Lung (tissue), 12 donors: Measurements from ENCODE around the gene PLCH1. TPM values are rescaled to one million over a fixed set of nuclear protein-coding genes. Genes with fewer than 3 reads are reported as not detected.

Experiments
- ATAC-seq: fragments of 200-7000 bp; cut with Tn5 transposase; one replicate; pipeline ENCODE4 v1.9.1; 2020; ENCODE audit warnings: moderate number of reproducible peaks; ENCODE audit not compliant: insufficient read depth, low FRiP score
- DNase-seq, 3 donors: peaks; one replicate each; pipeline ENCODE4 v3.0.0-alpha.2; 2013 to 2017
- H3K27ac ChIP-seq, 2 donors: one replicate each; pipeline ENCODE4 v1.5.1; 2013; ENCODE audit warnings: mild to moderate bottlenecking in 2 of 2, moderate library complexity in 2 of 2, control low read depth in 1 of 2, inconsistent platforms in 1 of 2, low read depth in 1 of 2, low read length in 1 of 2
- H3K27me3 ChIP-seq, 3 donors: one replicate each; pipeline ENCODE4 v1.5.1; 2013; ENCODE audit warnings: low read length in 2 of 3; ENCODE audit not compliant: control insufficient read depth in 3 of 3, insufficient read depth in 3 of 3
- H3K36me3 ChIP-seq, 4 donors: one replicate each; pipeline ENCODE4 v1.5.1; 2013; ENCODE audit warnings: low read length in 4 of 4, mild to moderate bottlenecking in 1 of 4, moderate library complexity in 1 of 4; ENCODE audit not compliant: control insufficient read depth in 4 of 4, insufficient read depth in 4 of 4
- H3K4me1 ChIP-seq, 5 donors: one replicate each; pipeline ENCODE4 v1.5.1; 2013; ENCODE audit warnings: low read length in 5 of 5, mild to moderate bottlenecking in 2 of 5, moderate library complexity in 1 of 5; ENCODE audit not compliant: control insufficient read depth in 5 of 5, insufficient read depth in 5 of 5
- H3K4me3 ChIP-seq: one replicate; pipeline ENCODE4 v1.5.1; 2013; ENCODE audit warnings: mild to moderate bottlenecking, control low read depth, moderate library complexity
- H3K9ac ChIP-seq, 2 donors: one replicate each; pipeline ENCODE4 v1.5.1; 2013; ENCODE audit warnings: low read length in 2 of 2, control low read depth in 1 of 2; ENCODE audit not compliant: insufficient read depth in 1 of 2
- H3K9me3 ChIP-seq, 4 donors: one replicate each; pipeline ENCODE4 v1.5.1; 2013; ENCODE audit warnings: low read length in 3 of 4, mild to moderate bottlenecking in 1 of 4, moderate library complexity in 1 of 4; ENCODE audit not compliant: control insufficient read depth in 4 of 4, insufficient read depth in 3 of 4
- WGBS, 2 donors: extraction: QIAGEN DNeasy Blood & Tissue Kit; methylation state at CpG; one replicate each; pipeline ENCODE4 v1.1.7; 2013; 5-methylcytosine and 5-hydroxymethylcytosine counted together
- polyA plus RNA-seq, 2 donors: library from polyadenylated mRNA; stranded (reverse); fragments of 200-250 nt; gene quantifications; one replicate each; pipeline ENCODE4 v1.2.1, GENCODE V29; 2013
- total RNA-seq, 2 donors: library from RNA; depleted of rRNA in 1 of 2; stranded (reverse); fragments of >200 nt in 1 of 2; gene quantifications; one replicate each; pipeline ENCODE4 v1.2.1, GENCODE V29; 2014 to 2021
- TF ChIP-seq, protein P1 (sequence below): IDR thresholded peaks from 2 replicates; pipeline ENCODE4 v1.5.1; 2012; ENCODE audit warnings: mild to moderate bottlenecking; ENCODE audit errors: control extremely low read depth, extremely low read depth
- donor health status: control.
- donor health status: control.
- donor health status: Bipolar disorder and iron deficiency.
- donor health status: healthy.
- donor health status: DM: yes; HTN: yes; CAD: no.

The PLCH1 gene
- total and polyA plus RNA-seq, 4 donors = 2.5 to 22.8 (median 9.1) TPM

DNA sequence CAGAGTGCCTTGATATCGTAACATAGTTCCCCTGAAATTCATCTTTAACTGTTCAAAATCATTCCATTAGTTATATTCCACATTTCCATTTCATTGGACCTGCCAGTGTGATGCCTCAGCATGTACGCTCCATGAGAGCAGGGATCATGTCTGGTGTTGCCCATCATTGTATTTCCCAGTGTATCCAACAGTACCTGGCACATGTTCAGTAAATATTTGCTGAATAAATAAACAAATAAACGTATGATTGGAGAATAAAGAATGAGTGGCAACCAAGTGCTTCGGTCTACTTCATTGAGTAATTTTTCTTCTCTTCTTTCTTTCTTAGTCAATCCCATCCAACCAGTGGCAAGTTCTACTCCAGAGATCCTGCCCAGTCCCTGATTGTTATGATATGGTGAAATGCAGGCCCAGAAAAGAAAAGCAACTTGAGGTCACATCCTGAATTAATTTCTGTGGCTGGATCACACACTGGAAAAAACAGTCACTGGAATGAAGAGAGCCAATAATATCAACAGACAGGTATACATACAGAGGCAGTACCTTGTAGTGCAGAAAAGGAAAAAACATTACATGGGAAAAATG, 101.2 kb downstream of the PLCH1 start:
- no peak overlapping the region for H3K27ac ChIP-seq
- H3K36me3 ChIP-seq = no peaks in the 10 kb centered on the region
- no peak overlapping the region for H3K9ac ChIP-seq
- no peaks in the 10 kb centered on the region for H3K9me3 ChIP-seq
- 83 to 89% methylated on average over 4 of the region's 4 CpGs for WGBS, 2 donors
- DNase-seq (no peak), ATAC-seq (no peak)
- H3K4me1 ChIP-seq = peaks cover 0 to 2% (median 0%) of the 10 kb centered on the region in 5 donors
- H3K4me3 ChIP-seq = no peak overlapping the region
- H3K27me3 ChIP-seq = no peaks in the 10 kb centered on the region
- TF ChIP-seq, protein P1, sequence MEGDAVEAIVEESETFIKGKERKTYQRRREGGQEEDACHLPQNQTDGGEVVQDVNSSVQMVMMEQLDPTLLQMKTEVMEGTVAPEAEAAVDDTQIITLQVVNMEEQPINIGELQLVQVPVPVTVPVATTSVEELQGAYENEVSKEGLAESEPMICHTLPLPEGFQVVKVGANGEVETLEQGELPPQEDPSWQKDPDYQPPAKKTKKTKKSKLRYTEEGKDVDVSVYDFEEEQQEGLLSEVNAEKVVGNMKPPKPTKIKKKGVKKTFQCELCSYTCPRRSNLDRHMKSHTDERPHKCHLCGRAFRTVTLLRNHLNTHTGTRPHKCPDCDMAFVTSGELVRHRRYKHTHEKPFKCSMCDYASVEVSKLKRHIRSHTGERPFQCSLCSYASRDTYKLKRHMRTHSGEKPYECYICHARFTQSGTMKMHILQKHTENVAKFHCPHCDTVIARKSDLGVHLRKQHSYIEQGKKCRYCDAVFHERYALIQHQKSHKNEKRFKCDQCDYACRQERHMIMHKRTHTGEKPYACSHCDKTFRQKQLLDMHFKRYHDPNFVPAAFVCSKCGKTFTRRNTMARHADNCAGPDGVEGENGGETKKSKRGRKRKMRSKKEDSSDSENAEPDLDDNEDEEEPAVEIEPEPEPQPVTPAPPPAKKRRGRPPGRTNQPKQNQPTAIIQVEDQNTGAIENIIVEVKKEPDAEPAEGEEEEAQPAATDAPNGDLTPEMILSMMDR = no peak

DNA sequence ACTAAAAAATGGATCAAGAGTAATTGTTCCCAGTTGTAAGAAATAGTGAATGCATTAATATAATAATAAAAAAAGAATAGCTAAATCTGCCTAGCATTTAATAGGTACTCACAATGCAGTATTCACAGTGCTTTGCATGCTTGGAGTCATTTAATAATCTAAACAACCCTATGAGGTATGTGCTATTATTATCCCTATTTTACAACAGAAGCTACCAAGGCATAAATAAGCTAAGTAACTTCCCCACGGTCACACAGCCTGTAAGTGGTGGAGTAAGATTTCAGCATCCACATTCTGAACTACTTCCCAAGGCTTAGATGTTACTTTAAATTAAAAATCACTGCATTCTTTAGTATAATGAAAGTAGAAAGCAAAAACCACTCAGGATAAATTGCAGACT, 102.9 kb downstream of the PLCH1 start:
- DNase-seq (no peak), ATAC-seq (no peak)
- Histone ChIP-seq H3K9me3 (no peaks in the 10 kb centered on the region), H3K9ac (no peak overlapping the region), H3K36me3 (no peaks in the 10 kb centered on the region), H3K4me1 (peaks cover 0 to 5% (median 2%) of the 10 kb centered on the region in 5 donors), H3K4me3 (no peak overlapping the region), H3K27ac (no peak overlapping the region), H3K27me3 (no peaks in the 10 kb centered on the region)
- 63 to 68% methylated on average over 1 of the region's 1 CpG for WGBS, 2 donors
- TF ChIP-seq, protein P1 = no peak

DNA sequence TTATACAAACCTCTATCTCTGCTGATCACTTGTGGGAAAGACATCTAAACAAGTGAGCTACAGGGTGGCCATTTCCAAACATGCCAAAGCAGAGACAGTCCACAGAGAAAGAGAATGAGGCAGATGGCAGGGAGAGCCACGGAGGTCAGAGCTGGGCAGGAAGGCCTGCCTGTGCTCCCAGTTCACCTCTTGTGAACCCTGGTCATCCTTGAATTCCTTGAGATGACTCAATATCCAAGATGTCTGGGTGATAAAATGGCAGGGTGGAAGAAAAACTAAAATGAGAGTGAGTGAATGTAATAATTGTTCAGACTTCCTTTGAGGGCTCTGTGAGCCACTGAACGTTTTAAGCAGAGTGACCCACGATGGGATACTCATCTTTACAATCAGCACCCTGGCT, 104.8 kb downstream of the PLCH1 start:
- Histone ChIP-seq H3K27me3 (no peaks in the 10 kb centered on the region), H3K27ac (no peak overlapping the region), H3K4me3 (no peak overlapping the region), H3K9me3 (no peaks in the 10 kb centered on the region), H3K9ac (no peak overlapping the region), H3K36me3 (no peaks in the 10 kb centered on the region), H3K4me1 (peaks cover 0 to 5% (median 0%) of the 10 kb centered on the region in 5 donors)
- DNase-seq (no peak), ATAC-seq (no peak)
- TF ChIP-seq, protein P1 = no peak
- 80 to 82% methylated on average over 3 of the region's 3 CpGs for WGBS, 2 donors
